ENCODE results near the gene SRCAP.

SRCAP gene

GRCh38 chr16:30760577-30761426 lies 61.8 kb downstream of the SRCAP start:
- DNase-seq: no peak

- DNase-seq: peak; percentile 34
These were observed 62.5 kb downstream of the SRCAP start for GRCh38 chr16:30761427-30761927.

GRCh38 chr16:30761928-30762902 lies 63.2 kb downstream of the SRCAP start, which contains the start of the genes CFAP119 and RNF40:
Gene CFAP119 (minus strand): TSS chr16:30762062. CDS start chr16:30761748, 314 bp downstream.
Gene RNF40 (plus strand): TSS chr16:30762322. CDS start chr16:30762546, 224 bp downstream.
- DNase-seq: peak; percentile 91

GRCh38 chr16:30762991-30763725 lies 64.2 kb downstream of the SRCAP start:
- DNase-seq: no peak

GRCh38 chr16:30764086-30764485 lies 65.1 kb downstream of the SRCAP start:
- DNase-seq: no peak

- DNase-seq: no peak
These were observed 66.0 kb downstream of the SRCAP start for GRCh38 chr16:30764816-30765465.

GRCh38 chr16:30766206-30766932 lies 67.4 kb downstream of the SRCAP start:
- DNase-seq: no peak

- no peak for DNase-seq
These were observed 67.9 kb downstream of the SRCAP start for GRCh38 chr16:30766933-30767284.

- DNase-seq: no peak
These were observed 68.9 kb downstream of the SRCAP start for GRCh38 chr16:30767767-30768465.

- no peak for DNase-seq
These were observed 69.7 kb downstream of the SRCAP start for GRCh38 chr16:30768583-30769181.

GRCh38 chr16:30769379-30770089 lies 70.6 kb downstream of the SRCAP start:
- DNase-seq: no peak

- no peak for DNase-seq
These were observed 72.8 kb downstream of the SRCAP start for GRCh38 chr16:30771726-30772125.

- no peak for DNase-seq
These were observed 74.9 kb downstream of the SRCAP start for GRCh38 chr16:30773826-30774225.

- DNase-seq: no peak
These were observed 75.6 kb downstream of the SRCAP start for GRCh38 chr16:30774367-30775130.

GRCh38 chr16:30775131-30775391 lies 76.1 kb downstream of the SRCAP start:
- no peak for DNase-seq

GRCh38 chr16:30775392-30776188 lies 76.6 kb downstream of the SRCAP start:
- peak; percentile 28 for DNase-seq

- no peak for DNase-seq
These were observed 78.8 kb downstream of the SRCAP start for GRCh38 chr16:30777591-30778297.
